Stimulated activated effector memory CD8-positive, alpha-beta T cell treated with anti-CD3 and anti-CD28 coated beads, Interleukin-12 subunit alpha, Interleukin-12 subunit beta, amount 100 ng/mL, for 72 hours (primary cell): ENCODE measurements around the gene MRS2.

ENCODE experiments used
- ATAC-seq: fragments of 150-1000 bp; cut with Tn5 transposase; 2 replicates; pipeline ENCODE4 v1.10.0; 2021
- DNase-seq, 2 donors: peaks; one replicate each; pipeline ENCODE4 v3.0.0; 2021 to 2022; ENCODE audit warnings: low spot score in 2 of 2
- H3K27ac Mint-ChIP-seq: one replicate; pipeline ENCODE4 v1.8.0; 2022; ENCODE audit warnings: mild to moderate bottlenecking, mixed read lengths
- H3K36me3 Mint-ChIP-seq: one replicate; pipeline ENCODE4 v1.8.0; 2022; ENCODE audit warnings: mild to moderate bottlenecking, mixed read lengths
- H3K4me1 Mint-ChIP-seq: one replicate; pipeline ENCODE4 v1.8.0; 2022; ENCODE audit warnings: mixed read lengths
- H3K4me3 Mint-ChIP-seq: one replicate; pipeline ENCODE4 v1.8.0; 2022; ENCODE audit warnings: mild to moderate bottlenecking, mixed read lengths
- H3K9me3 Mint-ChIP-seq: one replicate; pipeline ENCODE4 v1.8.0; 2022; ENCODE audit warnings: mixed read lengths

MRS2 gene

DNA sequence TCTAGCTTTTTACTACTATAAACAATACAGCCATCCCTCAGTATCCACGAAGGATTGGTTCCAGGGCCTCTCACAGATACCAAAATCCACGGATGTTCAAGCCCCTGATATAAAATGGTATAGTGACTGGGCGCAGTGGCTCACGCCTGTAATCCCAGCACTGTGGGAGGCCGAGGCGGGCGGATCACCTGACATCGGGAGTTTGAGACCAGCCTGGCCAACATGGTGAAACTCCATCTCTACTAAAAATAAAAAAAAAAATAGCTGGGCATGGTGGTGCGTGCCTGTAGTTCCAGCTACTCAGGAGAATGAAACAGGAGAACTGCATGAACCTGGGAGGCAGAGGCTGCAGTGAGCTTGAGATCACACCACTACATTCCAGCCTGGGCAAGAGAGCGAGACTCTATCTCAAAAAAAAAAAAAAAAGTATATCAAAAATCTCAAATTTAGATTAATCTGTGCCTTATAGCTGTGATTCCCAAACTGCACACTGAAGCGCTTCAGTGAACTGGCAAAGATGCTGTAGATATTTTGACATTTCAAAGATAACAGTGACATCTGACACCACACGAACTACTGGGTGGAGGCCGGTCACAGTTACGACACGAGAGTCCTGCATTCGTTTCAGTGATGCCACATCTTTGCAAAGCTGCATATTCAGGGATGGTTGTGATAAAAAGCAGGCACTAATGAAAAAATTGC, 38.3 kb downstream of the MRS2 start:
- H3K27ac Mint-ChIP-seq = no peak overlapping the region
- ATAC-seq (no peak), DNase-seq (no peak)
- no peaks in the 10 kb centered on the region for H3K4me1 Mint-ChIP-seq
- no peaks in the 10 kb centered on the region for H3K9me3 Mint-ChIP-seq
- H3K4me3 Mint-ChIP-seq = no peak overlapping the region
- no peaks in the 10 kb centered on the region for H3K36me3 Mint-ChIP-seq

DNA sequence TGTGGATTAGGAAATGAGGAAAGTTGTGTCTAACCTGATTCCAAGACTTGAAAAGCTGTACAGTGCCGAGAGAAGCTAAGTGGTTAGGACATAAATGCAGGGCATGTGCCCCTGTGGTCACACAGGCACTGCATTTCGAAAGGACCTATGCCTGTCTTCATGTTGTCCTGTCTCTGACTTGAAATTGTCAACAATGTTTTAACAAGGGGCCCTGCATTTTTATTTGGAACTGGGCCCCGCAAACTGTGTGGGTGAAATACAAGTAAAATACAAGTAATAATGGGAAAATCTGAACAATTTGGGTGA, 38.8 kb downstream of the MRS2 start:
- no peak overlapping the region for H3K27ac Mint-ChIP-seq
- no peaks in the 10 kb centered on the region for H3K36me3 Mint-ChIP-seq
- no peak for ATAC-seq
- no peak for DNase-seq
- H3K4me3 Mint-ChIP-seq = no peak overlapping the region
- H3K9me3 Mint-ChIP-seq = no peaks in the 10 kb centered on the region
- no peaks in the 10 kb centered on the region for H3K4me1 Mint-ChIP-seq

DNA sequence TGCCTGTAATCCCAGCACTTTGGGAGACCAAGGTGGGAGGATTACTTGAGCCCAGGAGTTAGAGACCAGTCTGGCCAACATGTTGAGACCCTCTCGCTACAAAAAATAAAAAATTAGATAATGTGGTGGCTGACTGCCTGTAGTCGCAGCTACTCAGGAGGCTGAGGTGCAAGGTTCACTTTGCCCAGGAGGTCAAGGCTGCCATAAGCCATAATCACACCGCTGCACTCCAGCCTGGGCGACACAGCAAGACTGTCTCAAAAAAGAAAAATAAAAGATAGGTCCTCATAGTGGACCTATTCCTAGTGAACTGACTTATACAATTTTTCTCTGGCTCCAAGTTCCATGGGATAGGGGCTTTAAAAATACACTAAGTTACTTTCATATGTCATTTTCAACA, 41.9 kb downstream of the MRS2 start:
- H3K4me3 Mint-ChIP-seq = no peak overlapping the region
- H3K9me3 Mint-ChIP-seq = no peaks in the 10 kb centered on the region
- H3K27ac Mint-ChIP-seq = no peak overlapping the region
- ATAC-seq (no peak), DNase-seq (no peak)
- no peaks in the 10 kb centered on the region for H3K4me1 Mint-ChIP-seq
- no peaks in the 10 kb centered on the region for H3K36me3 Mint-ChIP-seq

DNA sequence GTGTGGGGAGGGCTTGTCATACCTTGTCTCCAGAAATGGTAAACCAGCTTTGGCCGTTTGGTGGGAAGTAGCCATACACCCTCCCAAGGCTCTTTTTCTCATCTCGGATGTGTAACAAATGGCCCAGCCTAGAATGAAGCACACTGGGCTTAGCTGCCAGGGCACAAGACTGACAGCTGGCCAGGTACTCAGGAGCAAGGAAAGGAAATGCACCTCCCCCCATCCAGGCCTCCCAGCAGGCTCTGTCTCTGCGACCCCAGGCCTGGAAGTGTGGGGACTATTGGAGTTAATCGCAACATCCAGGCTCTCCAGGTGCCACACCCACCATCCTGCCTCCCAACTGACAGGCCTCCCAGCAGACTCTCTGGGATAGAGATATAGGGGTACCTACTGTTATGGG, 43.0 kb downstream of the MRS2 start:
- no peak overlapping the region for H3K27ac Mint-ChIP-seq
- H3K4me3 Mint-ChIP-seq = no peak overlapping the region
- ATAC-seq = no peak
- no peaks in the 10 kb centered on the region for H3K36me3 Mint-ChIP-seq
- no peak for DNase-seq
- no peaks in the 10 kb centered on the region for H3K9me3 Mint-ChIP-seq
- H3K4me1 Mint-ChIP-seq = no peaks in the 10 kb centered on the region

DNA sequence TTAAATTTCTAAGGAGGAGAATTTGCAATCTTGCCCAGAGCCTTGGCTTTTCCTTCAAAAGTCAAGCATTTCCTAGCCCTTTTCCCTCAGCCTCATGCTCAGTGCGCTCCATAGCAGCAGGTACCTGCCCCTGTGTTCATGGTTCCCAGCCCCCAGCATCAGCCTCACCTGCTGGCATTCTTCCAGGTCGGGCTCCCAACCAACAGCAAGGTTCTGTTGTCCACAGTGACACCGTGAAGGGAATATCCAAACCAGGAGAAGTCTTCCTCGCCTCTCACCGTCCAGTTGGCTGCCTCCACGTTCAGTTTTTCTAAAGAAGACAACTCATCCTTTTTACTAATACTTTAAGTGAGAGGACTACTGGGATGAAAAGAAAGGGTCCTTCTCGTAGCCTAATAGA, 43.9 kb downstream of the MRS2 start:
- Mint-ChIP-seq H3K36me3 (no peaks in the 10 kb centered on the region), H3K9me3 (no peaks in the 10 kb centered on the region), H3K27ac (no peak overlapping the region), H3K4me3 (no peak overlapping the region), H3K4me1 (no peaks in the 10 kb centered on the region)
- ATAC-seq (no peak), DNase-seq (no peak)

DNA sequence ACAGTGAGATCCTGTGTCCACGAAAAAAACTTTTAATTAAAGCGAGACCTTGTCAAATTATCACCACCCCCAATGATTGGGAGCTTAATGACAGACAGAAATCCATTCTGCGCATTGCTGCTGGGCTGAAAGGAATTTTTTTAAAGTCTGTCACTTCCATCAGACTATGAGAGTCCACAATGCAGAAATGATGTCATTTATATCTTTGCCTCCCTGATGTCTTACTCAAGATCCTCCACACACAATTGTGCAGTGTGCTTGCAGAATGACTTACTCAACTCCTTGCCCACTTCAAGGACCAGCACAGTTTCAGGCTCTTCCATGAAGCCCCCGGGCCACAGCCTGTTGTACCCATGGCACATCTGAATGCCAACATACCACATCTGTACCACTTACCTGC, 45.7 kb downstream of the MRS2 start:
- H3K27ac Mint-ChIP-seq = no peak overlapping the region

DNA sequence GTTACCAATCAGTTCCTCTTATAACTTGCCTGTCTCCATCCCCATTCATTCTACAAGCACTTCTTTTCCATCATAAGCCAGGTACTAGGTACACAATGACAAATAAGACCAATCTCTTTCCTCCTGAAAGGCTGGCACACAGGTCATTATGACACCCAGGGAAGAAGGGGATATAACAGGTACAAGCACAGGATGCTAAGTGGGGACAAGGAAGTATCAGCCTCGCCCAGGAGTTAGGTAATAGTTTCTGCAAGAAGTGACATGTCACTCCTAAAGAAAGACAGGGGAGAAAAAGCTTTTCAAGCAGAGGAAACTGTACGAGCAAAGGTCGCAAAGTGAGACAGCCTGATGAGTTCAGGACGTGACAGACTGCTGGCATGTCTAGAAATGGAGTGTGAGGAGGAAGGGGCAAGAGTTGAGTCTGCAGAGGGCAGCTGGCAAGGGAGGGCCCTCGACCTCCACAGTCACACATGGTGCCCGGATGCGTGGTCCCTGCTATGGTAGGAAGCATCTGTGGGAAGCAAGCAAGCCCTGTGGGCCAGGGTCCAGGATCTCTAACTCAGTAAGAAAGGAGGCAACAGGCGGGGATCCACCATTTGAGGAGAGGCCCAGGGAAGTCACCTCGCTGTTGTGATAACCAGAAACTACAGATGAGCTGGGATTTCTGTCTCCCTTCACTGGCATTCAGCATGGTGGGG, 46.2 kb downstream of the MRS2 start:
- no peaks in the 10 kb centered on the region for H3K4me1 Mint-ChIP-seq
- no peak overlapping the region for H3K27ac Mint-ChIP-seq
- no peaks in the 10 kb centered on the region for H3K9me3 Mint-ChIP-seq
- no peak overlapping the region for H3K4me3 Mint-ChIP-seq
- DNase-seq (no peak), ATAC-seq (no peak)
- H3K36me3 Mint-ChIP-seq = no peaks in the 10 kb centered on the region

More for the DNA sequence above, 45.7 kb downstream of the MRS2 start:
- Mint-ChIP-seq H3K4me3 (no peak overlapping the region), H3K36me3 (no peaks in the 10 kb centered on the region), H3K4me1 (no peaks in the 10 kb centered on the region), H3K9me3 (no peaks in the 10 kb centered on the region)
- ATAC-seq = no peak
- no peak for DNase-seq

DNA sequence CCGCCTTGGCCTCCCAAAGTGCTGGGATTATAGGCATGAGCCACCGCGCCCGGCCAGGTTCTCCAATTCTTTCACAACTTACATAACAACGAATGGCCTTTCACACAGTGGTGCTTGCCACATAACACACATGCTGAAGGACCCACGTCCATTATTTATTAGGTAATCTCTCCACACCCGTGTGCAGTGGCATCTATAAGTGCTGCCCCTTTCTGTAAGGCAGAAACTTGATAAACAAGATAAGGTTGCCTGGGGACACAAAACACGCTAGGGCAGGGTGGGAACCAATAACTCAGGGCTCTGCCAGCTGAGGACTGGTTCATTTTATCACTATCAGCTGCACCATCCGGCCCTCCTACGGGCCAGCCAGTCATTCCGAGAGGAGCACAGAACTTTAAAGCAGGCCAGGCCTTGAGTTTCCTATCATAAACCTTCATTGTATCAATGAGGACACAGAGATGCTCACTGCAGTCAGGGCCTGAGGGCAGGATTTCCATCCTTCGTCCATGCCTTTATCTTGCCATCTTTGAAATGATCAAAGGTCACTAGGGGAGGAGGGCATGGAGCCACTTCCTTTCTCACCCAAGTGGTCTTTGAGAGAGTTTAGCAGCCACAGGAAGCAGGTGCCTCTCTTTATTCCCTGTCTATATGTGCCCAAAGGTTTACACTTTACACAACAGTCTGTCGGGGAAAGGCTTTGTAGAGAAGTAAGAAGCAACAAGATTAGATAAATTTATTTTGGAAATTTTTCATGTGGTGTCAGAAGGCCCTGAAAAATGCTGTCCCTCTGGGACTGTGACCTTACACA, 49.0 kb downstream of the MRS2 start:
- ATAC-seq (no peak), DNase-seq (no peak)
- Mint-ChIP-seq H3K9me3 (no peaks in the 10 kb centered on the region), H3K4me3 (no peak overlapping the region), H3K4me1 (no peaks in the 10 kb centered on the region), H3K27ac (no peak overlapping the region), H3K36me3 (no peaks in the 10 kb centered on the region)

DNA sequence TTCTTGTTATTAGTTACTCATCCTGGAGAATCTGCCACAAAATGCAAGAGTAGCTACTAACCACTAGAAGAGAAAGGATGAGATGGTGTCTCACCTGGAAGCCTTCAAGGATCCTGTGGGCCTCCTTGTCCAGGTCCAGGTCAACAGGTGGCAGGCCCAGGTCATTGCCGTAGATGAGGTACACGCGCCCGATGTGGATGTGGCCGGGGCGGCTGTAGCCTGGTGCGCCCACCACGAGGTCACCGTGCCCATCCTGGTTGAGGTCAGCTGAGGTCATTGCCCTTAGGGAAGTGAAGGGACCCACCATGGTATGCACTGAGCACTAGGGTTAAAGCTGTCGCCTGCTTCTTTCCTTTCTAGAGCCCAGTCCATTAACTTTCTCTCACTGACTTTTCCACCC, 51.2 kb downstream of the MRS2 start:
- DNase-seq (no peak), ATAC-seq (no peak)
- no peaks in the 10 kb centered on the region for H3K4me1 Mint-ChIP-seq
- H3K27ac Mint-ChIP-seq = no peak overlapping the region
- no peaks in the 10 kb centered on the region for H3K9me3 Mint-ChIP-seq
- H3K4me3 Mint-ChIP-seq = no peak overlapping the region
- H3K36me3 Mint-ChIP-seq = no peaks in the 10 kb centered on the region

DNA sequence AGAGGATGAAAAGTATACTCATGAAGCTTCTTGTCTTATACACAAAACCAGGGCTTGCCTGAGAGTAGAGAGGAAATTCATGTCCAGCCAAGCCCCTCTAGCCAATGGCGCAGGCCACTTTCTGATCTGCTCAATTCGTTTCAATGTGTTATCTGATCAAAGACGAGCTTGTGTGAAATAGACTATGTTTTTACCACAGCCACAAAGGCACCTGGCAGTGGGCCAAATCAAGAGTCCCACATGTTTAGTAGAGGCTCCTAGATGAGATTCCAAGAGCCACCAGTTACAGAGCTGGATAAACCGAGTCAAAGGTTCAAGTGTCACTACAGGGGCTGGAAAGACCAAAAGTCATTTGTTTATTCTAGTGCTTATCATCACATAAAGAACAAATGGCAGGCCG, 51.7 kb downstream of the MRS2 start:
- no peak for DNase-seq
- no peak overlapping the region for H3K4me3 Mint-ChIP-seq
- no peaks in the 10 kb centered on the region for H3K4me1 Mint-ChIP-seq
- no peak overlapping the region for H3K27ac Mint-ChIP-seq
- no peaks in the 10 kb centered on the region for H3K36me3 Mint-ChIP-seq
- no peaks in the 10 kb centered on the region for H3K9me3 Mint-ChIP-seq
- no peak for ATAC-seq

DNA sequence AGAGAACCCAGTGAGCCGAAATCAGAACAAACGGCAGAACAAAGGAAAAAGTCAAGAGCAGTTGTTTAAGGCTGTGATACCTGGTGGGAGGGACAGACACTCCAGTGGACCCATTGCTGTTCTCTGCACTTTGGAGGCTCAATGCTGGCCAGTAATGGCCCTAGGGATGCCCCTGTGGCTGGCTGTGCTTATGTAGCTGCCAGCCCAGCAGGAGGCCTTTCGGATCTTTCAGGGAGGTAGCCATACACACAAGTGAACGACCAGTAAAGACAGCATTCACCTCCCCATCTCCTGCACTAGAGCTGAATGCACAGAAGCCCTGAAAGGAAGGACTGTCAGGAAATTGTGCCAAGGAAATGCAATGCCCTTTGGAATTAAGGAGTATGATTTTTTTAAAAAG, 52.3 kb downstream of the MRS2 start:
- no peaks in the 10 kb centered on the region for H3K36me3 Mint-ChIP-seq
- ATAC-seq = no peak
- no peak overlapping the region for H3K4me3 Mint-ChIP-seq
- H3K4me1 Mint-ChIP-seq = no peaks in the 10 kb centered on the region
- no peak for DNase-seq
- H3K9me3 Mint-ChIP-seq = no peaks in the 10 kb centered on the region
- H3K27ac Mint-ChIP-seq = no peak overlapping the region

DNA sequence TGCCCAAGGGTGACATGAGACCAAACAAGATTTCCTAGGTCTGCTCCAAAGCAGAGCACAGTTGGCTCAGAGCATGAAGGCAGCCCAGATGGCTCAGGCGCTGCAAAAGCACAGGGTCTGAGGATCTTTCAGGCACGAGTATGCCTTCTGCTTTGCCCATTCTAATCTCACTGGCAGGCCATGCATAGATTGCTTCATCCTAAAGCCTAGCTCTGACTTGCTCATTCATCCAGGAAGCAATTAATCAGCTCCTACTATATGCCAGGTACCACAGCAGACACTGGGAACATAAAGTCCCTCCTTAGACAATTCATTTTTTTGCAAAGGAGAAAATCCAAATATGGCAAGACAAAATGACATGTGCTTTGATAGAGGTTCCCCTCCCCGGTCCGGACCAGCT, 55.4 kb downstream of the MRS2 start:
- H3K4me1 Mint-ChIP-seq = no peaks in the 10 kb centered on the region
- H3K4me3 Mint-ChIP-seq = no peak overlapping the region
- no peak for DNase-seq
- H3K9me3 Mint-ChIP-seq = no peaks in the 10 kb centered on the region
- no peak overlapping the region for H3K27ac Mint-ChIP-seq
- H3K36me3 Mint-ChIP-seq = no peaks in the 10 kb centered on the region
- ATAC-seq = no peak

DNA sequence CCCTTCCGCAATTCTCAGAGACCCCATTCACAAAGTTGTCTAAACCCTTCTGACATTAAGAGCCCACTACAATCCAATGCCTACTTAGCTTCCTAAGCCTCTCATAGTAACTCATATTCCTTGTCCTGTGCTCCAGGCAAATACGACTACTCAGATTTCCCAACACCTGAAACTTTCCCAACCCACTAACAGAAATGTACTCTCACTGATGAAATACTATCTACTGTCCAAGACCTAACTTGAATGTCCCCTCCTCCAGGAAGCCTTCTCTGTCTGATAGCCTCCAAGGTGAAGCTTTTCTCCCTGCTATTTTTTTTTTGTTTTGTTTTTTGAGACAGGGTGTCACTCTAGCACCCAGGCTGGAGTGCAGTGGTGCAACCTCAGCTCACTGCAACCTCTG, 56.2 kb downstream of the MRS2 start:
- Mint-ChIP-seq H3K4me3 (no peak overlapping the region), H3K4me1 (no peaks in the 10 kb centered on the region), H3K9me3 (no peaks in the 10 kb centered on the region), H3K36me3 (no peaks in the 10 kb centered on the region), H3K27ac (no peak overlapping the region)
- DNase-seq = no peak
- no peak for ATAC-seq

DNA sequence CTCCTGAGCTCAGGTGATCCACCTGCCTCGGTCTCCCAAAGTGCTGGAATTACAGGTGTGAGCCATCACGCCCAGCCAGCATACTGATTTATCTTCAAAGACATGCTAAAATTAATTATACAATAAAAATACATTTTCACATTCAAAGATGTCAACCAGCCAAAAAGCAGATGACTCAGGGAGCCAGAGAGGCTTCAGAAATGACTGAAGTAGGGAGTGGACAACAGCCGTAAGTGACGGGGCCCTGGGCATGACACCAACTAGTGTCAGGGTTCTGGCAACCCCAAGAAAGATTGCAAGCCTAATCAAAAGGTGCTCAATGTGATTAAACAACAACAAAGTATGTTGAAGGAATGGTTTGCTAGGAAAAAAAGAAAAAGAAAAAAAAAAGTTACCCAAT, 58.2 kb downstream of the MRS2 start:
- no peak overlapping the region for H3K4me3 Mint-ChIP-seq
- no peaks in the 10 kb centered on the region for H3K36me3 Mint-ChIP-seq
- ATAC-seq (no peak), DNase-seq (no peak)
- H3K4me1 Mint-ChIP-seq = no peaks in the 10 kb centered on the region
- no peak overlapping the region for H3K27ac Mint-ChIP-seq
- H3K9me3 Mint-ChIP-seq = no peaks in the 10 kb centered on the region

DNA sequence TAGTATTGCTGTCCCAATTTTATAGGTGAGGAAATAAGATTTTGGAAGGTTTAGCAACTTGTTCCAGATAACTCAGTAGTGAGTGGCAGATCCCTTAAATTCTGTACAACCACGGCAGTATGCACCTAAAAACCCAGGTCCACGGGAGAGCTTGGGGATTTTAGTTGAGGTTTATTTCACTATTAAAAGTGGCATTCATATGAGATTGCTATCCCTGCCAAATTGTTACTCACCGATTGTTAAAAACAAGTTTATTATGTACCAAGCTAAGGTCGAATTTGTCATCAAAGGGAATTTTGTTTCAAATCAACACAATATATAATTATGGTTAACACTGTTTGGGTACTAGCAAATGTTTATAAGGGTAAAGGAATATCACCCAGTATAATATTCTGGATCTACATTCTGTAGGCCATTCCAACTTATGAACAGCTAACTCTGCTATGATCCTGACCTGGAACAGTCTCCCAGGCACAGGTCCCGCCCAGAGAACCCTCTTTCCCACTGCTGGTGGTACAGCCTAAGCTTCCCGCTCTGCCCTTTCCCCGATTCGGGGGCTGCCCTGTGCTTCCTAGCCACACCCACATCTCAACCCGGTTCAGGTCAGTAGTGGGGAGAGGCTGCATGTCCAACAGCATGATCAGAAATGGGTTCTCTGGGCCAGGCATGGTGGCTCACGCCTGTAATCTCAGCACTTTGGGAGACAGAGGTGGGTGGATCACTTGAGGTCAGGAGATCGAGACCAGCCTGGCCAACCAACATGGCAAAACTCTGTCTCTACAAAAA, 61.7 kb downstream of the MRS2 start:
- no peak for DNase-seq
- no peak overlapping the region for H3K4me3 Mint-ChIP-seq
- no peak overlapping the region for H3K27ac Mint-ChIP-seq
- no peaks in the 10 kb centered on the region for H3K9me3 Mint-ChIP-seq
- no peaks in the 10 kb centered on the region for H3K36me3 Mint-ChIP-seq
- no peak for ATAC-seq
- H3K4me1 Mint-ChIP-seq = no peaks in the 10 kb centered on the region
